ENCODE data around the gene APBB2.

APBB2 gene

GRCh38 chr4:41146716-41147506, 67.4 kb downstream of the APBB2 start:
- Histone ChIP-seq H3K4me1 (ENCODE audit: control insufficient read depth in 1 of 2, insufficient read depth in 1 of 2, low read depth in 1 of 2, low read length in 1 of 2) (no peaks in the 10 kb centered on the region), H3K36me3 (no peaks in the 10 kb centered on the region), H3K27me3 (peaks cover 5% of the 10 kb centered on the region), H3K9me3 (no peaks in the 10 kb centered on the region), H3K27ac (no peak overlapping the region), H3K4me3 (ENCODE audit: low read depth in 1 of 2, low read length in 1 of 2) (no peak overlapping the region)
- no peak for TF ChIP-seq CTCF (IDR thresholded peaks at IDR 0.05)

- H3K36me3 ChIP-seq: no peaks in the 10 kb centered on the region
- no peak overlapping the region for H3K27ac ChIP-seq
- peaks cover 5% of the 10 kb centered on the region for H3K27me3 ChIP-seq
- no peak overlapping the region for H3K4me3 ChIP-seq (ENCODE audit: low read depth in 1 of 2, low read length in 1 of 2)
- H3K4me1 ChIP-seq (ENCODE audit: control insufficient read depth in 1 of 2, insufficient read depth in 1 of 2, low read depth in 1 of 2, low read length in 1 of 2): no peaks in the 10 kb centered on the region
- TF ChIP-seq CTCF (IDR thresholded peaks at IDR 0.05): no peak
- H3K9me3 ChIP-seq: no peaks in the 10 kb centered on the region
Observed at GRCh38 chr4:41146196-41146595, 68.1 kb downstream of the APBB2 start.

- peaks cover 5% of the 10 kb centered on the region for H3K27me3 ChIP-seq
- no peak overlapping the region for H3K27ac ChIP-seq
- no peaks in the 10 kb centered on the region for H3K4me1 ChIP-seq (ENCODE audit: control insufficient read depth in 1 of 2, insufficient read depth in 1 of 2, low read depth in 1 of 2, low read length in 1 of 2)
- H3K4me3 ChIP-seq (ENCODE audit: low read depth in 1 of 2, low read length in 1 of 2): no peak overlapping the region
- no peak for TF ChIP-seq CTCF (IDR thresholded peaks at IDR 0.05)
- H3K36me3 ChIP-seq: no peaks in the 10 kb centered on the region
- H3K9me3 ChIP-seq: no peaks in the 10 kb centered on the region
Observed at GRCh38 chr4:41145571-41146078, 68.7 kb downstream of the APBB2 start.

- peaks cover 5% of the 10 kb centered on the region for H3K27me3 ChIP-seq
- no peak for TF ChIP-seq CTCF (IDR thresholded peaks at IDR 0.05)
- no peak overlapping the region for H3K27ac ChIP-seq
- H3K9me3 ChIP-seq: no peaks in the 10 kb centered on the region
- H3K36me3 ChIP-seq: no peaks in the 10 kb centered on the region
- H3K4me3 ChIP-seq (ENCODE audit: low read depth in 1 of 2, low read length in 1 of 2): no peak overlapping the region
- H3K4me1 ChIP-seq (ENCODE audit: control insufficient read depth in 1 of 2, insufficient read depth in 1 of 2, low read depth in 1 of 2, low read length in 1 of 2): no peaks in the 10 kb centered on the region
Observed at GRCh38 chr4:41144812-41145211, 69.5 kb downstream of the APBB2 start.

GRCh38 chr4:41144040-41144379, 70.3 kb downstream of the APBB2 start:
- Histone ChIP-seq H3K27me3 (peaks cover 5% of the 10 kb centered on the region), H3K27ac (no peak overlapping the region), H3K36me3 (no peaks in the 10 kb centered on the region), H3K4me3 (ENCODE audit: low read depth in 1 of 2, low read length in 1 of 2) (no peak overlapping the region), H3K4me1 (ENCODE audit: control insufficient read depth in 1 of 2, insufficient read depth in 1 of 2, low read depth in 1 of 2, low read length in 1 of 2) (no peaks in the 10 kb centered on the region), H3K9me3 (no peaks in the 10 kb centered on the region)
- TF ChIP-seq CTCF (IDR thresholded peaks at IDR 0.05): no peak

Data from neutrophil (primary cell).